ENCODE results near the gene CPB1. TPM values are rescaled to one million over a fixed set of nuclear protein-coding genes. Genes with fewer than 3 reads are reported as not detected.

CPB1 gene
- total and polyA plus RNA-seq, 9 donors = 0.11 to 19.1 (median 5.5) TPM; not detected in 3

GRCh38 chr3:148896062-148896461 lies 68.5 kb downstream of the CPB1 start:
- H3K36me3 ChIP-seq = no peaks in the 10 kb centered on the region
- intact Hi-C loops (cut with DNase I) = no loop called here
- TF ChIP-seq POLR2A (IDR thresholded peaks at IDR 0.05) = no peak
- TF ChIP-seq CTCF (IDR thresholded peaks at IDR 0.05) = no peak
- TF ChIP-seq EP300 (IDR thresholded peaks at IDR 0.05) = no peak

GRCh38 chr3:148901987-148902791 lies 74.6 kb downstream of the CPB1 start:
- TF ChIP-seq EP300 (IDR thresholded peaks at IDR 0.05) = no peak
- TF ChIP-seq POLR2A (IDR thresholded peaks at IDR 0.05) = no peak
- TF ChIP-seq CTCF (IDR thresholded peaks at IDR 0.05) = no peak
- Histone ChIP-seq H3K27ac (no peak overlapping the region), H3K9me3 (no peaks in the 10 kb centered on the region), H3K4me3 (no peak overlapping the region), H3K27me3 (no peaks in the 10 kb centered on the region), H3K36me3 (no peaks in the 10 kb centered on the region), H3K4me1 (ENCODE audit: insufficient read depth) (peaks cover 2% of the 10 kb centered on the region)
- intact Hi-C loops (cut with DNase I) = no loop called here
- DNase-seq = no peak
- 21 to 35% (median 22%) methylated on average over 4 of the region's 4 CpGs for WGBS, 3 donors

More at GRCh38 chr3:148896062-148896461, 68.5 kb downstream of the CPB1 start:
- Histone ChIP-seq H3K27me3 (no peaks in the 10 kb centered on the region), H3K27ac (no peak overlapping the region), H3K4me3 (no peak overlapping the region), H3K9me3 (no peaks in the 10 kb centered on the region), H3K4me1 (ENCODE audit: insufficient read depth) (peaks cover 2% of the 10 kb centered on the region)
- no peak for DNase-seq
- WGBS, 3 donors = 82 to 87% (median 83%) methylated on average over 3 of the region's 3 CpGs

GRCh38 chr3:148903022-148903442 lies 75.4 kb downstream of the CPB1 start:
- no peak for TF ChIP-seq EP300 (IDR thresholded peaks at IDR 0.05)
- no peak for TF ChIP-seq POLR2A (IDR thresholded peaks at IDR 0.05)
- TF ChIP-seq CTCF (IDR thresholded peaks at IDR 0.05) = no peak
- intact Hi-C loops (cut with DNase I) = no loop called here
- DNase-seq = no peak
- H3K27me3 ChIP-seq = no peaks in the 10 kb centered on the region
- H3K4me1 ChIP-seq (ENCODE audit: insufficient read depth) = peaks cover 2% of the 10 kb centered on the region
- no peak overlapping the region for H3K27ac ChIP-seq
- H3K36me3 ChIP-seq = no peaks in the 10 kb centered on the region
- no peaks in the 10 kb centered on the region for H3K9me3 ChIP-seq
- no peak overlapping the region for H3K4me3 ChIP-seq
- WGBS, 3 donors = 89 to 99% (median 94%) methylated on average over 2 of the region's 2 CpGs

- DNase-seq = no peak
- no peak overlapping the region for H3K4me3 ChIP-seq
- intact Hi-C loops (cut with DNase I) = no loop called here
- H3K36me3 ChIP-seq = no peaks in the 10 kb centered on the region
- no peaks in the 10 kb centered on the region for H3K27me3 ChIP-seq
- H3K4me1 ChIP-seq (ENCODE audit: insufficient read depth) = peaks cover 2% of the 10 kb centered on the region
- H3K27ac ChIP-seq = no peak overlapping the region
- H3K9me3 ChIP-seq = no peaks in the 10 kb centered on the region
- TF ChIP-seq POLR2A (IDR thresholded peaks at IDR 0.05) (no peak), EP300 (IDR thresholded peaks at IDR 0.05) (no peak), CTCF (IDR thresholded peaks at IDR 0.05) (no peak)
These were observed 76.3 kb downstream of the CPB1 start for GRCh38 chr3:148903941-148904340.

Measured in ovary (tissue), 9 donors.